ENCODE results near the gene SLC25A21.

The SLC25A21 gene

DNA sequence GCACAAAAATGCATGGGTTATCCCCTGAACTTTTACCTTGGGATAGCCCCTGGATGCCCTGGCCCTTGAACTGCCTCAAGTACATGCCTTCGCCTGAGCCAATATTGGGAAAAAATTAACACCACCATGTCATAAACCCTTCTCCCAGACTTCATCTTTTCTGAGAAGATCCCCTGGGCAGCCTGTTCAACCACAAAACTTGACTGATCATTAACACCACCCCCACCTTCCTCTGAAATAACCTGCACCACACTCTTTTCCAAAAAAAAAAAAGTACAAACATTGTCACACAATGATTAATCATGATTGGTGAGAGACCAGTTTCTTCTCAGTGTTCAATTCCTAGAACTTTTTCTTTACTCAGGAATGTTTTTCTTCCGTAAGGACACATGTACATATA lies 292.8 kb downstream of the SLC25A21 start:
- no peak overlapping the region for H3K27ac ChIP-seq (replicated peaks; ENCODE audit: low read length)
- WGBS, 2 donors (ENCODE audit: extremely low coverage in 2 of 2, insufficient read length in 2 of 2, insufficient replicate concordance in 1 of 2) = no CpG with 5 or more reads among the region's 2 CpGs
- no peak overlapping the region for H3K4ac ChIP-seq (ENCODE audit: low read length)
- no peak overlapping the region for H3K18ac ChIP-seq (ENCODE audit: low read length)
- H2BK5ac ChIP-seq (ENCODE audit: low read length) = no peak overlapping the region
- no peak overlapping the region for H2BK15ac ChIP-seq (ENCODE audit: low read length)
- H3K36me3 ChIP-seq (replicated peaks in 1 of 2; ENCODE audit: control insufficient read depth in 2 of 2, insufficient read depth in 2 of 2, low read length in 2 of 2) = no peaks in the 10 kb centered on the region
- no peak overlapping the region for H3K9ac ChIP-seq (ENCODE audit: low read depth, low read length, poor library complexity)
- H3K14ac ChIP-seq (ENCODE audit: low read length) = no peak overlapping the region
- H2AFZ ChIP-seq (ENCODE audit: low read length) = no peak overlapping the region
- no peak overlapping the region for H2BK12ac ChIP-seq (ENCODE audit: low read length)
- no peak overlapping the region for H2AK5ac ChIP-seq (ENCODE audit: low read depth, low read length)
- no peak overlapping the region for H4K91ac ChIP-seq (ENCODE audit: low read depth, low read length, poor library complexity)
- H4K8ac ChIP-seq (ENCODE audit: low read depth, low read length) = no peak overlapping the region
- no peak overlapping the region for H3K4me3 ChIP-seq (ENCODE audit: low read length in 2 of 2)
- no peak for DNase-seq (ENCODE audit: low spot score)
- no peak overlapping the region for H3K4me2 ChIP-seq (ENCODE audit: insufficient read depth, low read length, poor library complexity, severe bottlenecking)
- no peak overlapping the region for H3K23ac ChIP-seq (ENCODE audit: low read depth, low read length, poor library complexity)
- no peak overlapping the region for H2BK120ac ChIP-seq (ENCODE audit: low read depth, low read length)
- H3K4me1 ChIP-seq (ENCODE audit: control insufficient read depth in 2 of 2, insufficient read depth in 1 of 2, low read depth in 1 of 2, low read length in 2 of 2) = no peaks in the 10 kb centered on the region
- no peaks in the 10 kb centered on the region for H3K79me1 ChIP-seq (ENCODE audit: low read depth, low read length)
- no peaks in the 10 kb centered on the region for H3K9me3 ChIP-seq (replicated peaks in 1 of 2; ENCODE audit: control insufficient read depth in 2 of 2, insufficient read depth in 1 of 2, low read depth in 1 of 2, low read length in 2 of 2)
- no peaks in the 10 kb centered on the region for H3K27me3 ChIP-seq (ENCODE audit: control insufficient read depth in 3 of 3, insufficient read depth in 3 of 3, low read depth in 1 of 3, low read length in 3 of 3)

DNA sequence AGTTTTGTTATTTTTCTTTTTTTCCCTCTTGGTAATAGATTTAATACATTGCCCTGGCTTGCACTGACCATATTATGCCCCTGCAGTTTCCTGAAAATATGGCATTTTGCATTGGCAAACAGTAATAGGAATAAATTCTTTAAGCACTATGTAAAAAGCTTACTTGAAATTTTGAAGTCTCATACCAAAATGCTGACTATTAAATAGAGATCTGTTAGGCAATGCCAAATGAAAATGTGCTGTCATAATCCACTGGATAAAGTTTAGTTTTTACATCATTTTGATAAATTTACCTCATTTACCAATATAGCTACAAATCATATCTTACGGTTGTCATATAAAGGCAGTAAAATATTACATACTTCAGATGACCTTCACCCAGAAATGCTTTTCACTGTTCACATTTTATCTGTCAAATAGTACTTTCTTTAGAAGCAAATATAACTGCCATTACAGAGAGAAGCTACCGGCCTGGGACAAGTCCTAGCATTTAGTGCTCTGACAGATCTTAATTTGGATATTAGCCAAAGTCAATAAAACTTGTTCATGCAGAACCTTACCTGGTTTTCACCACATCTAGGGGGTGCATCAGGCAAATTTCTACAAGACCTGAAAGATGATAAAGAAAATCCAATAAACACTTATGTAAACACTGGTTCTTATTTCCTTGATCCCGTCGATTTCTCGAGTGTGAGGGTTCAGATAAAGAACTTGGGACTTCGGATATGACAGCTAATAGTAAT lies 297.8 kb downstream of the SLC25A21 start:
- Histone ChIP-seq H3K23ac (ENCODE audit: low read depth, low read length, poor library complexity) (no peak overlapping the region), H2BK120ac (ENCODE audit: low read depth, low read length) (no peak overlapping the region), H3K4me2 (ENCODE audit: insufficient read depth, low read length, poor library complexity, severe bottlenecking) (no peak overlapping the region), H4K91ac (ENCODE audit: low read depth, low read length, poor library complexity) (no peak overlapping the region), H2BK12ac (ENCODE audit: low read length) (no peak overlapping the region), H3K4ac (ENCODE audit: low read length) (no peak overlapping the region), H2AFZ (ENCODE audit: low read length) (no peak overlapping the region), H2AK5ac (ENCODE audit: low read depth, low read length) (no peak overlapping the region), H3K4me3 (ENCODE audit: low read length in 2 of 2) (no peak overlapping the region), H3K9ac (ENCODE audit: low read depth, low read length, poor library complexity) (no peak overlapping the region), H3K36me3 (replicated peaks in 1 of 2; ENCODE audit: control insufficient read depth in 2 of 2, insufficient read depth in 2 of 2, low read length in 2 of 2) (no peaks in the 10 kb centered on the region), H2BK15ac (ENCODE audit: low read length) (no peak overlapping the region), H3K27ac (replicated peaks; ENCODE audit: low read length) (no peak overlapping the region), H3K4me1 (ENCODE audit: control insufficient read depth in 2 of 2, insufficient read depth in 1 of 2, low read depth in 1 of 2, low read length in 2 of 2) (no peaks in the 10 kb centered on the region), H2BK5ac (ENCODE audit: low read length) (no peak overlapping the region), H3K14ac (ENCODE audit: low read length) (no peak overlapping the region), H4K8ac (ENCODE audit: low read depth, low read length) (no peak overlapping the region), H3K9me3 (replicated peaks in 1 of 2; ENCODE audit: control insufficient read depth in 2 of 2, insufficient read depth in 1 of 2, low read depth in 1 of 2, low read length in 2 of 2) (no peaks in the 10 kb centered on the region), H3K79me1 (ENCODE audit: low read depth, low read length) (no peaks in the 10 kb centered on the region), H3K27me3 (ENCODE audit: control insufficient read depth in 3 of 3, insufficient read depth in 3 of 3, low read depth in 1 of 3, low read length in 3 of 3) (no peaks in the 10 kb centered on the region), H3K18ac (ENCODE audit: low read length) (no peak overlapping the region)
- DNase-seq (ENCODE audit: low spot score) = no peak
- no CpG with 5 or more reads among the region's 6 CpGs for WGBS, 2 donors (ENCODE audit: extremely low coverage in 2 of 2, insufficient read length in 2 of 2, insufficient replicate concordance in 1 of 2)

DNA sequence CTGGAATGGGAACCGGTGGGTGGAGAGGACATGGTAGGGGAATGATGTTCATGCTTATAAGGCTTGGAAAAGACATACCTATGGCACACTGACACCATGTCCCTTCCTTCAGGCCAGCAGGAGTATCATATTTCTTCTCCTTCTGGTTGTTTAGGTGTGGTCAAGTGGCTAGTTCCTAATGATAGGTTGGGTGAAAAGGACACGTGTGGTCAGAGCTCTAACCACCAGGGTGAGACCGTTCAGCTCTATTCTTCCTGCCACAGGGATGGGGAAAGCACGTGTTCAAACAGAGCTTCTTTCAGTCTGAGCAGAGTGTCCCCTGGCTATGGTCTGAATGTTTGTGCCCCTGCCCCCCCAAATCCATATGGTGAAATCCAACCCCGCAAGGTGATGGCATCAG lies 301.6 kb downstream of the SLC25A21 start:
- H4K91ac ChIP-seq (ENCODE audit: low read depth, low read length, poor library complexity) = no peak overlapping the region
- no peak overlapping the region for H4K8ac ChIP-seq (ENCODE audit: low read depth, low read length)
- H3K4me2 ChIP-seq (ENCODE audit: insufficient read depth, low read length, poor library complexity, severe bottlenecking) = no peak overlapping the region
- WGBS, 2 donors (ENCODE audit: extremely low coverage in 2 of 2, insufficient read length in 2 of 2, insufficient replicate concordance in 1 of 2) = no CpG with 5 or more reads among the region's 5 CpGs
- no peak overlapping the region for H3K4me3 ChIP-seq (ENCODE audit: low read length in 2 of 2)
- DNase-seq (ENCODE audit: low spot score) = no peak
- no peak overlapping the region for H2AK5ac ChIP-seq (ENCODE audit: low read depth, low read length)
- no peak overlapping the region for H3K18ac ChIP-seq (ENCODE audit: low read length)
- H3K4ac ChIP-seq (ENCODE audit: low read length) = no peak overlapping the region
- no peak overlapping the region for H3K9ac ChIP-seq (ENCODE audit: low read depth, low read length, poor library complexity)
- no peaks in the 10 kb centered on the region for H3K4me1 ChIP-seq (ENCODE audit: control insufficient read depth in 2 of 2, insufficient read depth in 1 of 2, low read depth in 1 of 2, low read length in 2 of 2)
- H2AFZ ChIP-seq (ENCODE audit: low read length) = no peak overlapping the region
- no peak overlapping the region for H3K27ac ChIP-seq (replicated peaks; ENCODE audit: low read length)
- H3K14ac ChIP-seq (ENCODE audit: low read length) = no peak overlapping the region
- no peak overlapping the region for H2BK12ac ChIP-seq (ENCODE audit: low read length)
- no peaks in the 10 kb centered on the region for H3K79me1 ChIP-seq (ENCODE audit: low read depth, low read length)
- H2BK5ac ChIP-seq (ENCODE audit: low read length) = no peak overlapping the region
- H3K27me3 ChIP-seq (ENCODE audit: control insufficient read depth in 3 of 3, insufficient read depth in 3 of 3, low read depth in 1 of 3, low read length in 3 of 3) = no peaks in the 10 kb centered on the region
- H2BK120ac ChIP-seq (ENCODE audit: low read depth, low read length) = no peak overlapping the region
- H3K9me3 ChIP-seq (replicated peaks in 1 of 2; ENCODE audit: control insufficient read depth in 2 of 2, insufficient read depth in 1 of 2, low read depth in 1 of 2, low read length in 2 of 2) = no peaks in the 10 kb centered on the region
- no peak overlapping the region for H2BK15ac ChIP-seq (ENCODE audit: low read length)
- H3K36me3 ChIP-seq (replicated peaks in 1 of 2; ENCODE audit: control insufficient read depth in 2 of 2, insufficient read depth in 2 of 2, low read length in 2 of 2) = no peaks in the 10 kb centered on the region
- no peak overlapping the region for H3K23ac ChIP-seq (ENCODE audit: low read depth, low read length, poor library complexity)

DNA sequence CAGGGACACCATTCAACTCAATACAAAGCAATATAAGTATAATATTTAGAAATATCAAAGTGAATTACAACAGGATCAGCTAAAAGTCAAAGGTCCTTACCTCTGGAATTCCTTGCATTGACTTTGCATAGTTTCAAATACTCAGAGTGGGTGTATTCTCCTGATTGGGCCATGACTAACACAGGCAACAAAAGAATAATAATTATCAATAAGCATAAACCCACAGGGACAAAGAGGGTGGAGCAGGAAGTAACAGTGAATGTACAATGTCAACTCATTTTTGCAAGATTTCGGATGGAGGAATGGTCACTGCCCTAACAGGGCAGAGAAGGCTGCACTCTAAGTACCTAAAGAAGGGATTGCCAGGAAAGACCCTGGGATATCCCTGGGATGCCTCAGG lies 303.3 kb downstream of the SLC25A21 start:
- Histone ChIP-seq H2BK120ac (ENCODE audit: low read depth, low read length) (no peak overlapping the region), H2AK5ac (ENCODE audit: low read depth, low read length) (no peak overlapping the region), H3K27ac (replicated peaks; ENCODE audit: low read length) (no peak overlapping the region), H4K8ac (ENCODE audit: low read depth, low read length) (no peak overlapping the region), H2AFZ (ENCODE audit: low read length) (no peak overlapping the region), H3K4me3 (ENCODE audit: low read length in 2 of 2) (no peak overlapping the region), H3K27me3 (ENCODE audit: control insufficient read depth in 3 of 3, insufficient read depth in 3 of 3, low read depth in 1 of 3, low read length in 3 of 3) (no peaks in the 10 kb centered on the region), H3K23ac (ENCODE audit: low read depth, low read length, poor library complexity) (no peak overlapping the region), H2BK5ac (ENCODE audit: low read length) (no peak overlapping the region), H3K14ac (ENCODE audit: low read length) (no peak overlapping the region), H2BK12ac (ENCODE audit: low read length) (no peak overlapping the region), H3K4ac (ENCODE audit: low read length) (no peak overlapping the region), H3K9me3 (replicated peaks in 1 of 2; ENCODE audit: control insufficient read depth in 2 of 2, insufficient read depth in 1 of 2, low read depth in 1 of 2, low read length in 2 of 2) (no peaks in the 10 kb centered on the region), H2BK15ac (ENCODE audit: low read length) (no peak overlapping the region), H4K91ac (ENCODE audit: low read depth, low read length, poor library complexity) (no peak overlapping the region), H3K9ac (ENCODE audit: low read depth, low read length, poor library complexity) (no peak overlapping the region), H3K4me2 (ENCODE audit: insufficient read depth, low read length, poor library complexity, severe bottlenecking) (no peak overlapping the region), H3K79me1 (ENCODE audit: low read depth, low read length) (no peaks in the 10 kb centered on the region), H3K18ac (ENCODE audit: low read length) (no peak overlapping the region), H3K36me3 (replicated peaks in 1 of 2; ENCODE audit: control insufficient read depth in 2 of 2, insufficient read depth in 2 of 2, low read length in 2 of 2) (no peaks in the 10 kb centered on the region), H3K4me1 (ENCODE audit: control insufficient read depth in 2 of 2, insufficient read depth in 1 of 2, low read depth in 1 of 2, low read length in 2 of 2) (no peaks in the 10 kb centered on the region)
- WGBS, 2 donors (ENCODE audit: extremely low coverage in 2 of 2, insufficient read length in 2 of 2, insufficient replicate concordance in 1 of 2) = no CpG with 5 or more reads among the region's 1 CpG
- no peak for DNase-seq (ENCODE audit: low spot score)

Data from neuronal stem cell (in vitro differentiated cells).